AG09319 (cell line): ENCODE results near the gene BMPER.

Experiments used
- DNase-seq: peaks from one replicate; pipeline ENCODE4 v3.0.0-alpha.2; 2010; ENCODE audit warnings: low read depth; ENCODE audit errors: extremely low read depth
- CTCF ChIP-seq: IDR thresholded peaks from 2 replicates; pipeline ENCODE4 v1.5.1; 2011; ENCODE audit warnings: low read depth, mild to moderate bottlenecking, inconsistent platforms, low read length, moderate library complexity

BMPER gene

GRCh38 chr7:33982425-33982786 is 77.1 kb downstream of the BMPER start:
- TF ChIP-seq CTCF, result peak; percentile 61
- no peak for DNase-seq

- no peak for DNase-seq
- no peak for TF ChIP-seq CTCF
Measured at GRCh38 chr7:33986451-33986850, 81.1 kb downstream of the BMPER start.

- TF ChIP-seq CTCF, result no peak
- DNase-seq, result peak; percentile 97
Measured at GRCh38 chr7:33986951-33987947, 81.9 kb downstream of the BMPER start.

GRCh38 chr7:33996899-33997298 is 91.6 kb downstream of the BMPER start:
- DNase-seq, result no peak

GRCh38 chr7:33998476-33998875 is 93.1 kb downstream of the BMPER start:
- DNase-seq, result no peak
- no peak for TF ChIP-seq CTCF

More at GRCh38 chr7:33996899-33997298, 91.6 kb downstream of the BMPER start:
- TF ChIP-seq CTCF, result no peak

GRCh38 chr7:34011017-34011695 is 105.8 kb downstream of the BMPER start:
- DNase-seq, result no peak
- no peak for TF ChIP-seq CTCF

- no peak for TF ChIP-seq CTCF
- peak; percentile 4 for DNase-seq
Measured at GRCh38 chr7:34011696-34012095, 106.4 kb downstream of the BMPER start.
